HCEC 1CT (cell line): ENCODE results near the gene NLRP5.
"Not testable (repeated sequence)": the region's sequence is repeated elsewhere in the genome, so short reads cannot be mapped to it uniquely, and the experiment has no call there.

Experiments
- DNase-seq: peaks from one replicate; pipeline ENCODE4 v3.0.0-alpha.2; 2017

The NLRP5 gene

GRCh38 chr19:56079609-56080008, 93.0 kb downstream of the NLRP5 start:
- no peak for DNase-seq

DNA sequence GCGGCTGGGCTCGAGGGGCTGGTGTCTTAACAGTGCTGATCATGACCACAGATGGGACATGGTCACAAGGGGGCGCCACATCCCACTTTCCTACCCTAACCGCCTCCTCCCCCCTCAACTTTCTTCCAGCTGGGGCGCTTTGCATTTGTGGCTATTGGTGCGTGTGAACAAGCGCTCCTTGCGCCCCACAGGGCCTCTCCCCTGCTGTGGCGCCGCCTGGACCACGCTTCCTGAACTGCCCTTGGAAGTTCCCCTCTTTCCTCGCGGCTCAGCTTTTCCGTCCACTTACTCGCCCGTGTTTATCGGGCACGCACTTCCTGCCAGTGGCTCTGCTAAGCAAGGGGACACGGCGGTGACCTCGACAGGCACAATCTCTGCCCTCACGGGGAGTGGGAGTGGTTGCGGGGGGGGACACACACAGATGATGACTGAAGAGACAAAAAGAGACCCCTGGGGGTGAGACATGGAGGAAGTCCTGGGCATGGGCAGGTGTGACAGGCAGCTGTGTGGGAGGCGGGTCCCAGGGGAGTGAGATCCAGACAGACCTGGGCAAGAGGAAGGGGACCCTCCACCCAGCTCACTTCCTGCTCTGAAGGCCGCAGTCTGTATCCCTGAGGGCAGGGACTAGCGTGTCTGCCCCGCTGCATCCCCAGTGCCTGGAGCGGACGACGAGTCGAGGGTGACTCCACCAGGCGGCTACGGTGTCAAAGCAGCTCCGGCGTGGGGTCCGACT, 94.3 kb downstream of the NLRP5 start:
- DNase-seq, result peak; percentile 61

DNA sequence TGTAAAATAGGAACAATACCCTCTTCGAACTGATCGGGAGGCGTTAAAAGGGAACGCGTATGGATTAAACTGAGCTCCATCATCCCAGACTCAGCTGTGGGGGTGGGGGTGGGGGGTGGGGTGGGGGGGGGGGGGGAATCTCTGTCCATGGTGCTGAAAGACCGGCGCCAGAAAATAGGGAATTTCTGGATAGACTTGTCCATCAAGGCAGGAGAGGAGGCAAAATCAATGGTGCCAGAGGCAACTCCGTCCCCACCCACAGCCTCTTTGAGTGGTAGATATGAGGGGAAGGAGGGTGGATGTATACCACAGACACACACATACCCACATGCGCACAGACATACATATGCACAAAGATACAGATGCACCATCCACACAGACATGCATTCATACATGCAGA, 97.1 kb downstream of the NLRP5 start:
- no peak for DNase-seq

DNA sequence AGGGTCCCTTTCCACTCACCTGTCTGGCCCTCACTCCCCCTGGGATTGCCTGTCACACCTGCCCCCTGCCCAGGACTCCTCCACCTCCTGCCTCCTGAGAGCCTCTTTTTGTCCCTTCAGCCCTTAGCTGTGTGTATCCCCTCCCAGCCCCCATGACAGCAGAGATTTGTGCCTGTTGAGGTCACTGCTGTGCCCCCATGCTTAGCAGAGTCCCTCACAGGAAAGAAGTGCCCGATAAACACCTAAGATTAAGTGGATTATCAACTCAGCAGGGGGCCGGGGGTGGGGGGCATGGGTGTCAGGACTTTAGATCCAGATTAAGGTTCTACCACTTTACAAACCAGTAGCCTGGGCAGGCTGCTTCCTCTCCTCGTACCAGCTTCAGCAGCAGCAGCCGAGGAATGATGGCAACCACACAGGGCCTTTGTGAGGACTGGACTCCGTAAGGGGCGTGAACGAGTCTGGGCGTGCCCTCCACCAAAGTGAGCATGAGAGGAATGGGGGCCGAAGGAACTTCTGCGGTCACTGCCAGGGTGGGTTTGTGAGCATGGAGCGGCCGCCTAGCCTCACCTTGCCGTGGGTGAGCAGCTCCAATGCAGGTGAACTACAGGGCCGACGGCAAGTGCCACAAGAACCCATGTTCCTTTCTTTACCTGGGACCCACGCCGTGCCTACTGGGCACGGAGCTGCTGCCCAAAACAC, 98.4 kb downstream of the NLRP5 start:
- DNase-seq, result no peak

GRCh38 chr19:56085571-56086275, 99.1 kb downstream of the NLRP5 start:
- DNase-seq, result no peak

DNA sequence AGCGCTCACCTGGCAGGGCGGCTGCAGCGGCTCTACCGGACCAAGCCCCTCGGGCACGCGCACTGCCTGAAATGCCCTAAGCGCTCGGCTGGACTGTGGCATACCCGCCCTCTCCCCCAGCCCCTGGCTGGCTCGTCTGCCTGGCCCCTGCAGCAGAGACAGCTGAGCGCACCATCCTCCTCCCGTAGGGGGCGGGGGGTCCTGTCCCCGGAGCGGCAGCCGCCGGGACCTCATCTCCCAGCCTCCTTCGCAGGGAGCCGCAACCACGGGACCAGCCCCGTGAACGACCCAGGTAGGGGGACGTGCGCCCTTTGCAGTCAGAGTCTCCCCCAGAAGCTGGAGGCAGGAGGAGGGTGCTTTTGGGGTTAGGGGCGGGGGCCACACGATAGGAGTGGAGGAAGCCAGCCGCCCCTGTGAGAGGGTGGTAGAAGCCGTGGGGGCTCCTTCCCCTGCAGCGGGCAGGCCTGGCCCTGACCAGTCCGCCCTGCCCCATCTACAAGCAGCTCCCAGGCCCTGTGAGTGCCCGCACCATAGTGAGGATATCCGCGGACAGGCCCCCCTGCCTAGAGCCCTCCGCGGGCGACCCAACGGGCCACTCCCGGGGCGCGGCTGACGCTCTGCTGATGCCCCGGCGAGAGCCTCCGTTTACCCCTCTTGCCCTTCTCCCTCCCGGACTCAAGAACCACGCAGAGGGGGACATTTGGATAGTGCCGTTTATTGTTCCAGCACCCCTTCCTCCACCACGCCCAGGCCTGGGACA, 100.3 kb downstream of the NLRP5 start:
- no peak for DNase-seq

GRCh38 chr19:56087647-56088496, 101.3 kb downstream of the NLRP5 start:
- DNase-seq, result no peak

- no peak for DNase-seq
Measured at GRCh38 chr19:56088497-56089215, 102.1 kb downstream of the NLRP5 start.

GRCh38 chr19:56089344-56089743, 102.8 kb downstream of the NLRP5 start:
- DNase-seq, result no peak

GRCh38 chr19:56091066-56091490, 104.5 kb downstream of the NLRP5 start:
- peak; percentile 47 for DNase-seq

- no peak for DNase-seq
Measured at GRCh38 chr19:56091751-56092546, 105.4 kb downstream of the NLRP5 start.

- no peak for DNase-seq
Measured at GRCh38 chr19:56092685-56093631, 106.4 kb downstream of the NLRP5 start.

DNA sequence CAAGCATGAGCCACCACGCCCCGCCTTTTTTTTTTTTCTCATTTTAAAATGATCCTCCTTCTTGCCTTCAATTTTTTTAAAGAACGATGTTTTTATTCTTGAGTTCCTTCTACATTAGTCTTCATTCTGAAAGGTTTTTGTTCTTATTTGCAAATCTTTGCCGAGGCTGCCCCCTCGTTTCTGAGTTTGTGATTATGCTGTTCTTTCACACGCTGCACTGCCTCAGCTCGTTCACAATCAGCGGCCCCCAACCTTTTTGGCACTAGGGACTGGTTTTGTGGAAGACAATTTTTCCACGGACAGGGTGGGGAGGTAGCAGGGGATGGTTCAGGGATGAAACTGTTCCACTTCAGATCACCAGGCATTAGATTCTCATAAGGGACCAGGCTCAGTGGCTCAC, 107.9 kb downstream of the NLRP5 start:
- no peak for DNase-seq

DNA sequence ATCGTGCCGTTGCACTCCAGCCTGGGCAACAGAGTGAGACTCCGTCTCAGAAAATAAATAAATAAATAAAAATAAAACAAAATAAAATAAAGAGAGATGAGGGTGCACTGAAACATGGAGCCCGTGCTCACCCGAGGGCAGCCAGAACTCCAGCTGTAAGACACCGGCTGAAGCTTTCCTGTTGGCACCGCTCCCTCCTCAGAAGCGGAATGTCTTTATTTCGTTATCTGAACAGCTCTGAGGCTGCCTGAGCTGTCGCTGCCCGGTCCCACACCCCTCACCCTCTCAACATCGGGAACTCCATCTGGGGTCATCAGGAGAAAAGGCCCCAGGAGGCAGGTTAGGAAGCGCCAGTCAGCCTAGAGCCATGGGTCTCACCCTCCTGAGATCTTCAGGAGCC, 110.1 kb downstream of the NLRP5 start:
- no peak for DNase-seq

DNA sequence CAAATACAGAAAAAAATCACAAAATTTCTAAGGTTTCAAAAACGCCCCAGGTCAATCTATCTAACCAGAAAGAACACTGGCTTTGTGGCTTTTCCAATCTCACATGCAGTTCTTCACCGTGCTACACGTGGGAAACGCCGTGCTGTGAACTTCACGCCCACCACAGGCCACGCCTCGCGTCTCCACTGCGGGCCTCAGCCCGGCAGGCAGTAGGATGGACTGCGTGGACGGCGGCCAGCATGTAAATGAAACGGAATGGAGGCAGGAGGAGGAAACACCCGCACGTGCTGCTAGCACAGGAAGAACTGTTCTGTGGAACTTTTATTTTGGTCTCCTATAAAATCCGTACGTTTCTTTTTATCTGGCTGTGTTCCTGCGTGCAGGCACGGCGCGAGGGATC, 110.7 kb downstream of the NLRP5 start:
- no peak for DNase-seq

- DNase-seq, result no peak
Measured at GRCh38 chr19:56097776-56098175, 111.2 kb downstream of the NLRP5 start.

DNA sequence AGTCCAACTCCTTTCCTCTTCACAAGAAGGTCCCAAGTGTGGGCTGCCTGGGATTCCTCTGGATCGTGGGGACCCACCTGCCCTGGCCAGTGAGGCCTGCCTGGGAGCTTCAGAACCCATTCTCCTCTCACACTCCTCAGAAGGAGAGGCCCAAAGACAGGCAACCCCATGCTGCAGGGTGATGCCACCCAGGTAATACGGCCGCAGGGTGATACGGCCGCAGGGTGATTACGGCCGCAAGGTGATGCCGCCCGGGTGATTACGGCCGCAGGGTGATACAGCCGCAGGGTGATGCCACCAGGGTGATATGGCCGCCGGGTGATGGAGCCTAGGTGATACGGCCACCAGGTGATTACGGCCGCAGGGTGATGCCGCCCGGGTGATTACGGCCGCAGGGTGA, 111.7 kb downstream of the NLRP5 start:
- DNase-seq, result not testable (repeated sequence)

DNA sequence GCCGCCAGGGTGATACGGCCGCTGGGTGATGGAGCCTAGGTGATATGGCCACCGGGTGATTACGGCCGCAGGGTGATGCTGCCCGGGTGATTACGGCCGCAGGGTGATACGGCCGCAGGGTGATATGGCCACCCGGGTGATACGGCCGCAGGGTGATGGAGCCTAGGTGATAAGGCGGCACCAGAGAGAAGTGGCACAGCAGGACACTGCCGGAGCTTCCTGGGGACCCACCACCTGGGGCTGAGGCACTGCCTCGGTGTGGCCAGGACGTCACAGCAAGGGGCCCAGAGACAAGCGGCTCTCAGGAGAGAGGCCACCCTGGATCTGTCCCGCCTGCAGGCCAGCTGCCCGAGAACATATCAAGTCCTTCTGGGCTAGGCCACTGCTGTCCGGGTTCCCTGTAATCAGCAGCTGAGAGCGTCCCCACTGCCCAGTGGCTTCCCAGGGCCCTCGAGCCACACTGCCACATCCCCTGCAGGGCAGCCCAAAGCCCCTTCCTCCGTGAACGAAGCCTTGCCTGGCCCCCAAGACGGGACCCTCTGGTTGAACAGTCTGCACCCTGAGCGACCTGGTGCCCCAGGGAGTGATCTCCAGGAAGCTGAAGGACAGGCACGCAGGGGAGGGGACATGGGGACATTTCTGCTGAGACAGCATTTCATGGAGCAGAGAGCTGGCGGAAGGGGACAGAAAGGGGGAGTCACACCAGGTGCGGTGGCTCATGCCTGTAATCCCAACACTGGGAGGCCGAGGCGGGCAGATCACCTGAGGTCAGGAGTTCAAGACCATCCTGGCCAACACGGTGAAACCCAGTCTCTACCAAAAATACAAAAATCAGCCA, 112.4 kb downstream of the NLRP5 start:
- DNase-seq, result no peak
